Duodenal mucosa (tissue), 2 donors: ENCODE measurements around the gene TPRG1L.
A peak's percentile ranks its signal among the peaks of the same experiment; 100 is the strongest.

Source experiments
- H3K27ac ChIP-seq: one replicate; pipeline ENCODE4 v1.7.0; 2013; ENCODE audit warnings: low read depth, low read length
- H3K27me3 ChIP-seq, 2 donors: one replicate each; pipeline ENCODE4 v1.7.0; 2013; ENCODE audit warnings: low read length in 2 of 2, control low read depth in 1 of 2; ENCODE audit not compliant: insufficient read depth in 2 of 2, control insufficient read depth in 1 of 2
- H3K36me3 ChIP-seq, 2 donors: one replicate each; pipeline ENCODE4 v1.7.0; 2013; ENCODE audit warnings: low read length in 2 of 2, control low read depth in 1 of 2; ENCODE audit not compliant: insufficient read depth in 2 of 2, control insufficient read depth in 1 of 2
- H3K4me1 ChIP-seq, 2 donors: one replicate each; pipeline ENCODE4 v1.7.0; 2013; ENCODE audit warnings: low read length in 2 of 2, control low read depth in 1 of 2; ENCODE audit not compliant: insufficient read depth in 2 of 2, control insufficient read depth in 1 of 2
- H3K4me3 ChIP-seq, 2 donors: one replicate each; pipeline ENCODE4 v1.7.0; 2013; ENCODE audit warnings: low read length in 2 of 2, low read depth in 1 of 2
- H3K9ac ChIP-seq, 2 donors: one replicate each; pipeline ENCODE4 v1.7.0; 2013; ENCODE audit warnings: low read length in 2 of 2, low read depth in 1 of 2
- H3K9me3 ChIP-seq, 2 donors: one replicate each; pipeline ENCODE4 v1.7.0; 2013; ENCODE audit warnings: low read length in 2 of 2, control low read depth in 1 of 2; ENCODE audit not compliant: control insufficient read depth in 1 of 2

TPRG1L gene

GRCh38 chr1:3642919-3643675, 18.3 kb downstream of the TPRG1L start:
- Histone ChIP-seq H3K9ac (no peak overlapping the region), H3K4me1 (peaks cover 0 to 7% of the 10 kb centered on the region in 2 donors), H3K9me3 (no peaks in the 10 kb centered on the region), H3K27me3 (no peaks in the 10 kb centered on the region), H3K36me3 (peaks cover 19 to 60% of the 10 kb centered on the region in 2 donors), H3K4me3 (no peak overlapping the region), H3K27ac (no peak overlapping the region)

- H3K9ac ChIP-seq: no peak overlapping the region
- H3K27ac ChIP-seq: no peak overlapping the region
- H3K36me3 ChIP-seq: peaks cover 19 to 48% of the 10 kb centered on the region in 2 donors
- no peaks in the 10 kb centered on the region for H3K27me3 ChIP-seq
- peaks cover 9 to 16% of the 10 kb centered on the region in 2 donors for H3K4me1 ChIP-seq
- no peak overlapping the region for H3K4me3 ChIP-seq
- H3K9me3 ChIP-seq: no peaks in the 10 kb centered on the region
Observed at GRCh38 chr1:3644273-3644672, 19.5 kb downstream of the TPRG1L start.

- Histone ChIP-seq H3K9me3 (no peaks in the 10 kb centered on the region), H3K36me3 (peaks cover 16 to 39% of the 10 kb centered on the region in 2 donors), H3K9ac (no peak overlapping the region), H3K4me1 (peaks cover 11 to 17% of the 10 kb centered on the region in 2 donors), H3K27ac (no peak overlapping the region), H3K4me3 (no peak overlapping the region), H3K27me3 (no peaks in the 10 kb centered on the region)
Observed at GRCh38 chr1:3645247-3645646, 20.4 kb downstream of the TPRG1L start.

- Histone ChIP-seq H3K36me3 (peaks cover 15 to 39% of the 10 kb centered on the region in 2 donors), H3K9me3 (no peaks in the 10 kb centered on the region), H3K4me1 (peaks cover 11 to 17% of the 10 kb centered on the region in 2 donors), H3K27me3 (peaks cover 5% of the 10 kb centered on the region in 2 donors), H3K4me3 (no peak overlapping the region), H3K9ac (no peak overlapping the region), H3K27ac (no peak overlapping the region)
Observed at GRCh38 chr1:3645666-3646355, 21.0 kb downstream of the TPRG1L start.

- no peaks in the 10 kb centered on the region for H3K9me3 ChIP-seq
- no peak overlapping the region for H3K9ac ChIP-seq
- no peak overlapping the region for H3K27ac ChIP-seq
- H3K36me3 ChIP-seq: peaks cover 12 to 33% of the 10 kb centered on the region in 2 donors
- peaks cover 13 to 17% of the 10 kb centered on the region in 2 donors for H3K4me1 ChIP-seq
- no peak overlapping the region for H3K4me3 ChIP-seq
- peaks cover 13% of the 10 kb centered on the region in 2 donors for H3K27me3 ChIP-seq
Observed at GRCh38 chr1:3646596-3646995, 21.8 kb downstream of the TPRG1L start.

GRCh38 chr1:3649342-3650247, 24.8 kb downstream of the TPRG1L start, which contains the start of gene WRAP73:
WRAP73 (minus strand) TSS chr1:3650103; CDS start chr1:3649999, 104 bp downstream.
- Histone ChIP-seq H3K27ac (no peak within 1 kb of the TSS), H3K9ac (peak within 1 kb of the TSS; percentile 69 to 71)

GRCh38 chr1:3650248-3651025, 25.6 kb downstream of the TPRG1L start:
- Histone ChIP-seq H3K36me3 (peaks cover 6 to 15% of the 10 kb centered on the region in 2 donors), H3K9me3 (no peaks in the 10 kb centered on the region), H3K4me3 (peak overlapping the region; percentile 78 to 84), H3K27ac (no peak overlapping the region), H3K27me3 (peaks cover 42 to 46% of the 10 kb centered on the region in 2 donors), H3K4me1 (peaks cover 14 to 17% of the 10 kb centered on the region in 2 donors), H3K9ac (peak overlapping the region in 1 of 2 donors; percentile 71)

More at GRCh38 chr1:3649342-3650247, 24.8 kb downstream of the TPRG1L start, which contains the start of gene WRAP73:
- Histone ChIP-seq H3K36me3 (peaks cover 6 to 21% of the 10 kb centered on the region in 2 donors), H3K4me1 (peaks cover 14 to 17% of the 10 kb centered on the region in 2 donors), H3K4me3 (peak within 1 kb of the TSS; percentile 78 to 84), H3K27me3 (peaks cover 37 to 38% of the 10 kb centered on the region in 2 donors), H3K9me3 (no peaks in the 10 kb centered on the region)

- no peak overlapping the region for H3K4me3 ChIP-seq
Observed at GRCh38 chr1:3651026-3651929, 26.5 kb downstream of the TPRG1L start.

More at GRCh38 chr1:3651026-3651929, 26.5 kb downstream of the TPRG1L start:
- peaks cover 44 to 50% of the 10 kb centered on the region in 2 donors for H3K27me3 ChIP-seq
- H3K4me1 ChIP-seq: peaks cover 14 to 17% of the 10 kb centered on the region in 2 donors
- no peak overlapping the region for H3K9ac ChIP-seq
- H3K36me3 ChIP-seq: peaks cover 6 to 7% of the 10 kb centered on the region in 2 donors
- no peaks in the 10 kb centered on the region for H3K9me3 ChIP-seq
- H3K27ac ChIP-seq: no peak overlapping the region
